ENCODE measurements around the gene NRK. TPM values are rescaled to one million over a fixed set of nuclear protein-coding genes. Genes with fewer than 3 reads are reported as not detected.
"Not testable (repeated sequence)": the region's sequence is repeated elsewhere in the genome, so short reads cannot be mapped to it uniquely, and the experiment has no call there.

NRK gene
- total RNA-seq, 2 donors from 2014 or later = 5.7 to 7.4 TPM

- Histone ChIP-seq H3K27ac (no peak overlapping the region), H3K4me3 (no peak overlapping the region), H3K9me3 (no peaks in the 10 kb centered on the region), H3K4me1 (ENCODE audit: control insufficient read depth in 1 of 2, low read depth in 2 of 2) (no peaks in the 10 kb centered on the region), H3K27me3 (replicated peaks; ENCODE audit: insufficient read depth) (no peaks in the 10 kb centered on the region), H3K36me3 (no peaks in the 10 kb centered on the region)
- ATAC-seq (ENCODE audit: insufficient number of reproducible peaks, low FRiP score, low read depth) (no peak), DNase-seq (ENCODE audit: low spot score) (no peak)
- no peak for TF ChIP-seq CTCF (IDR thresholded peaks at IDR 0.05)
Observed at GRCh38 chrX:105999294-105999693, 177.0 kb downstream of the NRK start.

- no peak for ATAC-seq (ENCODE audit: insufficient number of reproducible peaks, low FRiP score, low read depth)
- DNase-seq (ENCODE audit: low spot score) = no peak
- H3K27me3 ChIP-seq (replicated peaks; ENCODE audit: insufficient read depth) = no peaks in the 10 kb centered on the region
Observed at GRCh38 chrX:106000203-106000602, 177.9 kb downstream of the NRK start.

GRCh38 chrX:106000609-106001008 is 178.3 kb downstream of the NRK start:
- not testable (repeated sequence) for H3K36me3 ChIP-seq; H3K27me3 ChIP-seq (replicated peaks; ENCODE audit: insufficient read depth); H3K4me3 ChIP-seq; H3K4me1 ChIP-seq (ENCODE audit: control insufficient read depth in 1 of 2, low read depth in 2 of 2); H3K9me3 ChIP-seq; ATAC-seq (ENCODE audit: insufficient number of reproducible peaks, low FRiP score, low read depth); DNase-seq (ENCODE audit: low spot score); H3K27ac ChIP-seq

More at GRCh38 chrX:106000203-106000602, 177.9 kb downstream of the NRK start:
- Histone ChIP-seq H3K4me1 (ENCODE audit: control insufficient read depth in 1 of 2, low read depth in 2 of 2) (no peaks in the 10 kb centered on the region), H3K27ac (no peak overlapping the region), H3K9me3 (no peaks in the 10 kb centered on the region), H3K4me3 (no peak overlapping the region), H3K36me3 (no peaks in the 10 kb centered on the region)
- TF ChIP-seq CTCF (IDR thresholded peaks at IDR 0.05) = no peak

- DNase-seq (ENCODE audit: low spot score) = no peak
- H3K4me3 ChIP-seq = no peak overlapping the region
- H3K4me1 ChIP-seq (ENCODE audit: control insufficient read depth in 1 of 2, low read depth in 2 of 2) = no peaks in the 10 kb centered on the region
- H3K9me3 ChIP-seq = no peaks in the 10 kb centered on the region
- H3K27ac ChIP-seq = no peak overlapping the region
- no peaks in the 10 kb centered on the region for H3K27me3 ChIP-seq (replicated peaks; ENCODE audit: insufficient read depth)
- ATAC-seq (ENCODE audit: insufficient number of reproducible peaks, low FRiP score, low read depth) = no peak
- H3K36me3 ChIP-seq = no peaks in the 10 kb centered on the region
- no peak for TF ChIP-seq CTCF (IDR thresholded peaks at IDR 0.05)
Observed at GRCh38 chrX:106005684-106006083, 183.3 kb downstream of the NRK start.

GRCh38 chrX:106007815-106008214 is 185.5 kb downstream of the NRK start:
- no peak for TF ChIP-seq CTCF (IDR thresholded peaks at IDR 0.05)
- DNase-seq (ENCODE audit: low spot score) (no peak), ATAC-seq (ENCODE audit: insufficient number of reproducible peaks, low FRiP score, low read depth) (no peak)
- Histone ChIP-seq H3K27ac (no peak overlapping the region), H3K4me1 (ENCODE audit: control insufficient read depth in 1 of 2, low read depth in 2 of 2) (no peaks in the 10 kb centered on the region), H3K36me3 (no peaks in the 10 kb centered on the region), H3K4me3 (no peak overlapping the region), H3K9me3 (no peaks in the 10 kb centered on the region), H3K27me3 (replicated peaks; ENCODE audit: insufficient read depth) (no peaks in the 10 kb centered on the region)

Other genes starting within 250 kb of the NRK start
- not detected for gene SERPINA7, start 216.2 kb downstream of the NRK start, total RNA-seq

Measured in thoracic aorta (tissue), 2 donors.